Ammon's horn (tissue), 1 donor: ENCODE data around the gene CMIP.
A peak's percentile ranks its signal among the peaks of the same experiment; 100 is the strongest.
"Not testable (repeated sequence)": the region's sequence is repeated elsewhere in the genome, so short reads cannot be mapped to it uniquely, and the experiment has no call there.

ENCODE experiments used
- DNase-seq: peaks from one replicate; pipeline ENCODE4 v3.0.0-alpha.2; 2016; ENCODE audit warnings: low spot score

The CMIP gene

DNA sequence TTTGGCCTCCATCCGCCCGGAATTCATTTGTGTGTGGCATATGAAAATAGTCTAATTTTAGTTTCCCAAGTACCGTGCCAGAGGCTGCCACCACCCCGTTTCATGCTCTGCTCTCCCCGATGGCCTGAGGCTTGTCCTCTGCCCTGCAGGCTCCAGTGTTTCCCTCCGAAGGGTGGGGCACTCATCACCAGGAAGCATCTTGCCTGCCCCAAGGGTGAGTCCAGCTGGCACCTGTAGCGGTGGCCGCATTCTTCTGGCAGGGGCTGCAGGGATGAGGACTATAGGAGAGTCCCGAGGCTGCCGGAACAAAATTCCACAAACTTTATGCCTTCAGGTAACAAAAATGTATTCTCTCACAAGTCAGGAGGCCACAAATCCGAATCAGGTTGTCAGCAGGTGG is 23.1 kb upstream of the CMIP start:
- DNase-seq: no peak

DNA sequence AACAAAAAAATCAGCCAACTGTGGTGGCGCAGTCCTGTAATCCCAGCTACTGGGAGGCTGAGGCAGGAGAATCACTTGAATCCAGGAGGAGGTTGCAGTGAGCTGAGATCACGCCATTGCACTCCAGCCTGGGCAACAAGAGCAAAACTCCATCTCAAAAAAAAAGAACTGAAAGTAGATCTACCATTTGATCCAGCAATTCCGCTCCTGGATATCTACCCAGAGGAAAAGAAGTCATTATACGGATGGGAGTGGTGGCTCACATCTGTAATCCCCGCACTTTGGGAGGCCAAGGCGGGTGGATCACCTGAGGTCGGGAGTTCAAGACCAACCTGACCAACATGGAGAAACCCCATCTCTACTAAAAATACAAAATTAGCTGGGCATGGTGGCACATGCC is 22.5 kb upstream of the CMIP start:
- not testable (repeated sequence) for DNase-seq

DNA sequence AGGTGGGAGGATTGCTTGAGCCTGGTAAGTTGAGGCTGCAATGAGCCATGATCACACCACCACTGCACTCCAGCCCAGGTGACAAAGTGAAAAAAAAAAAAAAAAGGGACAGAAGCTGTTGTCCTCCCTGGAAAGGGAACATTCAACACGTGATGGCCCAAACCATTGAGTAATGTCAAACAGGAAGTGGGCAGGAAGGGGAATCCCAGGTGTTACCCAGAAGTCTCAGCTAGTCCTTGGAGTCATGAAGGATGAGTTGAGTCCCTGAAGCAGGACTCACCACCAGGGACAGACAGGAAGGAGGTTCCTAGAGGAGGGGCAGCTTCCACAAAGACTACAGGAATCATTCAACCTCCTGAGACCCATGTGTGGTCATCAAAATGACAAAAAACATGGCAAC is 19.8 kb upstream of the CMIP start:
- DNase-seq: no peak

DNA sequence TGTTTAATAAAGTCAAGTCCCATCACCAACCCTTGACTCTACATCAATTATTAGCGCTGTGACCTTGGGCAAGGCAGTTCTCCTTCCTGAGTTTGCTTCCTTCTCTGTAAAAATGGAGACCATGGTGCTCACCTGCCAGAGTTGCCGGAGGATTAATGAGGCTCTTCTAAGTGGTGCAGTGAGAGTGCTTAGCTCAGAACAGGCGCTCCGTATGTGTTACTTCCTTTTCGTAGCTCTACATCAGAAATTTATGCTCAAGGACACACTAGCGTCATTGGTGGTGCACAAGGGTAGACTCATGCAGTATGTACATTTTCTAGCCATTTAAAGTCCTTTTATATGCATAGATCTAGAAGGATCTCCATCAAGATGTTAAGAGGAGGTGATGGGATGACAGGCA is 17.4 kb upstream of the CMIP start:
- no peak for DNase-seq

DNA sequence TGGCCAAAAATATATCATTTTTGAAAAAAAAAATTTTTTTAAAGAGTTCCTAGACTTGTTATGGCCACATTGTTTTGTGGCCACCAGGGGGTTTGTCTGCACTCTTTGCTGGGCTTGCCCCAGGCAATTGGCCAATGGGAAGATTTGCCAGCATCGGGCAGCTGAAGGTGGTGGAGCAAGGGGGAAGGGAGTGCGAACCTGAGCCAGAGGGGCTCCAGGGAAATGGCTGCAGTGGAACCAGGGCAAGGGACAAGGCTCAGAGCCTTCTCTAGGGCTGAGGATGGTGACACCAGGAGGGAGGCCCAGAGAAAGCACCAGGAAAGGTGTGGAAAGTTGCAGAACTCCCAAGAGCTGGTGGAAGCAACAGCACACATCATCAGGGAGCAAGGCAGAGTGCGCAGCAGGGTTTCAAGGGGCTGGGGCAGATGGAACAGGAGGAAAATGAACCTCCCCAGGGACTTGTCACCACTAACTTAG is 15.5 kb upstream of the CMIP start:
- DNase-seq: peak; percentile 30

DNA sequence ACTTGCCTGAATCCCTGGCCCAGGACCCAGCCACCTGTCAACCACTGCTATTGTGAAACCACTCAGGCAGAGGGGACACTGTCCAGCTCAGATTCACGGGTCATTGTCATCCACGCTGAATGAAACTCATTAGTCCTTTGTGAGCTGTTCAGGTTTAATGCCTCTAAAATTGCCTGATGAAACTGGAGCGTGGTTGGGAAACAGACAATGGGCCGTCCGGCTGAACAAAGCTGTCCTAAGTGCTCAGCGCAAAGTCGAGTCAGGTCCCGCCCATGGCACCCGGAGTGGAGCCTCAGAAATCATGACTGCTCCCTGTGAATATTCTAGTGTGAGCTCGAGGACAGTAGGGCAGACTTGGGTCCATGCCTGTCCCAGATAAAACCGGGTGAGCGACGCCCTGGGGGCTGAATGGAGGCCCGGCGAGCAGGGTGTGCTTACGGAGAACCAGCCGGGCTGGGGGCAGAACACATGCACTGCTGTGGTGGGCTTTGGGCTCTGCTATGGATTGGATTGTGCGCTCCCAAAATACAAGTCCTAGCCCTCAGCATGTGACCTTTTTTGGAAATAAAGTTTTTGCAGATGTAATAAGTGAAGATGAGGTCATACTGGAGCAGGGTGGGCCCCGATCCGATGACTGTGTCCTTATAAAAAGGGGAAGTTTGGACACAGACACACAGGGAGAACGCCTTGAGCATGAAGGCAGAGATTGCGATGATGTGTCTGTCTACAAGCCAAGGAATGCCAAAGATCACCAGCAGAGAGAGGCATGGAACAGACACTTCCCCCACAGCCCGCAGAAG is 12.9 kb upstream of the CMIP start:
- peak; percentile 49 for DNase-seq

DNA sequence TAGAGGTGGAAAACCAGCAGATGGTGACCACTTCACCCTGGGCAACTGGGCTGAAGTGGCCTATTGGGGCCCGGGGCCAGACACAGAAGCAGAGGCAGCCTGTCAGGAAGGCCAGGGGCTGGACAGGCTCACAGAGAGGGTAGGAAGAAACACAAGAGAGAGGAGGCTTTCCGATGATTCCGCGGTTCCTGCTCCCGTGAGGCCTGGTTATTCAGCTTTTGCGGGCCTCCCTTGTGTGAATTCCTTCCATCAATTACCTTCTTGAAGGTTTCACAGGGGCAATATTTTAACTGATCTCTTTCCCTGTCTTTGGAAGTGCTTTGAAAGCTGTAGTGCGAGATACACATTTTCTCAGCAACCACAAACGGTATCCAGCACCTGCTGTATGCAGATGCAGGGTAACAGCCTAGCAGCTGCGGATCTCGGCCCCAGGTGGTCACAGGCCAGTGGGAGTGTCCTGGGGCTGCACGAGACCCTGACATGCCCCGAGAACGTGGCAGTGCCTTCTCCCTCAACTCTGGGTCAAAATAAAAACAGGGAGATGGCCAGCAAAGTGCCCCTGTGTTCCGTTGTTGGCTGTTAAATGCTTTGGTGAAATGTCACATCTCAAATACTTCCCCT is 11.6 kb upstream of the CMIP start:
- no peak for DNase-seq

DNA sequence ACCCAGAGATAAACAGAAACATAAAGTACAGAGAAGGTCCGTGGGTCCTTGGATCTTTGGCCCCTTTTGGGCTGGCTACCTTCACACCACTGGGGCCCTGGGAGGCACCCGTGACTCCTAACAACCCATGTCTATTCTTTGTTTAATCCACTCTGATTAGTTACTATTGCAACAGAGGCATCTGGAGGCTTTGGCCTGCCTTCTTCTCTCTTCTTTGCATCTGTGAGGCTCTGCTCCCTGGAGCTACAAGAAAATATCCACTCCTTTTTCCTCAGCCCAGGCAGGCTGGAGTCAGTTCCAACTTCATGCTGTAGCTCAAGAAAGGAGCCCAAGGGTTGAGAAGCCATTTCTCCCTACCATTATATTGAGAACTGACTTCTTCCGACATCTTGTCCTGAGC is 9.5 kb upstream of the CMIP start:
- DNase-seq: no peak

DNA sequence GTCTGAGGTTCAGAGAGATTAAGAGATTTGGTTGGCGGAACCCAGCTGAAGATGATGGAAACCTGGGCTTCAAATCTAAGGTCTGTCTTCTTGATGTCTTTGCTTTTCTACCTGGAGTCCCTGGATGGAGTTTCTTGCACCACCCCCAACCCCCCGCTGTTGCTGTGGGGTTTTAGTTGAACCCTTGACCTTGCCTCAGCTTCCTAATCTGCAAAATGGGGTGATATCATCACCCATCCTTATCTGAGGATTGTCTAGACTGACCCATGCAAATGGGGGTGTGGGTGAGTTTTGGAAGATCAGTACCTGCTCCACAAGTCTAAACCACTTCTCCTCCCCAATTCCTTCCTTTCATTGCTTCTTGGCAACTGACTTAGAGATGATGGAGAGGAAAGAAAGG is 9.0 kb upstream of the CMIP start:
- DNase-seq: no peak

DNA sequence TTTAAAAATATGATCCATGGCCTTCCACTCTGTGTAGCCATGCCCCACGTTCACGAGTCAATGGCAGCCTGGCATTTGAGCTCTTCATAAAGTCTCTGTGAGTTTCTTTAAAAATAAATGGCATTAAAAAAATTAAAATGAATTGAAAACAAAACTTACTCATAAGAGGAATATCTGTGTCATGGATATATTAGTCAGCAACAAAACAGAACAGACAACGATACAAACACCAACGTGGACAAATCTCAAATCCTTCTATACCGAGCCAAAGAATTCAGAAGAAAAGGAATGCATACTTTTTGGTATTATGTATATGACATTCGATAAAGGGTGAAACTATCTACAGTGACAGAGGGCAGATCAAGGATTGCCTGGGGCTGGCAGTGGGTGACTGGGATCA is 8.2 kb upstream of the CMIP start:
- no peak for DNase-seq

DNA sequence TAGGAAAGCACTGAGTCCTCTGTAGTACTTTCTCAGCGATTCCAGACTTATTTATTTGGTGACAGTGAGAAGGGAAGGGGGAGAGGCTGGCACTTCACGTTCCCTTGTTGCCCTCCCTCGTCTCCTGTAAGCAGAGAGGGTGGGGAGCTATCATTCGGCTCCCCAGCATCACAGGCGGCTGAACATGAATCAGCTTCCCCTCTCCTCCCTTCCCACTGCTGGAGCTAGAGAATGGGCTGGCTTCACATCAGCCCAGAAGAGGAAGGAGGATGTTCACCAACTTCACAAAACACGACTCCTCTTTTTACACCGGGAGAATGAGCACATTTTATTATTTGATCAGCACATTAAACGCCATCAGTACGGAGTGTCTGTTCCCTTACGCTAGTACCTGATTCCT is 6.7 kb upstream of the CMIP start:
- no peak for DNase-seq

DNA sequence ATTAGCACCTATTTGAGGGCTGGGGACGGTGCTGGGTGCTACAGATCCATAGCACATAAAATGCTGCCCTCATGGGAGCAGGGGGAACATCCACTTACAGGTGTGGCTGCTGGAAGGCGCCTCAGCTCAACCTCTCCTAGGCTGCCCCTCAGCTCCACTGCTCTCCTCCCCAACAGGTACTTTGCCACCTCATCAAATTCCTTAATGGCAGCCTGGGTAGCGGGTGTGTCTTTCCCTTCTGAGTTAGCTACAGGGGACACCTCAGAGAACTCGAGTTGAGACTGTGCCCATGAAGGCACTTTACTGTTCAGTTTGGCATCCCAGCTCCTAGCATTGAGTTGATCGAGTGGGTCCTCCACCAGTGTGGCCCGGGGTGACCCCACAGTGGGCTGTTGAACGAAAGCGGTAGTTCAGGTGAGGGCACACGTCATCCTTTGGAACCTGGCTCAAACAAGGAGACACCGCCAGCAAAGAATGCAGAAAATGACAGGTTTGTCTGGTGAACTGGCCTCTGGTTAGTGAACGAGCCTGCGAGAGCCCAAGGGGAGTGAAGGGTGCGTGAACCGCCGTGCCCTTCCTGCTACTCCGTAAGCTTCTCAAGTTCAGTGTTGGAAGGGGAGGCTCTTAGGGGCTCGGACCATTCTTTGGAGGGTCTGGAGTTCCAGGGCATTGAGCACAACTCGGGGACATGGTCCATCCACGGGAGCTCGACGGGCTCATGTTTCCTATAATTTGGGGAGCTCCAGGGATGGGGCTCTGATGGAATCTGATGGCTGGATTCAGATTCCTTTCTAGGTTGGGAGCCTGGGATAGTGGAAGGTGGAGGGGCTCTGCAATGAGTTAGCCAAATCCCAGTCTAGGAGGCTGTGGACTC is 3.5 kb upstream of the CMIP start:
- no peak for DNase-seq

DNA sequence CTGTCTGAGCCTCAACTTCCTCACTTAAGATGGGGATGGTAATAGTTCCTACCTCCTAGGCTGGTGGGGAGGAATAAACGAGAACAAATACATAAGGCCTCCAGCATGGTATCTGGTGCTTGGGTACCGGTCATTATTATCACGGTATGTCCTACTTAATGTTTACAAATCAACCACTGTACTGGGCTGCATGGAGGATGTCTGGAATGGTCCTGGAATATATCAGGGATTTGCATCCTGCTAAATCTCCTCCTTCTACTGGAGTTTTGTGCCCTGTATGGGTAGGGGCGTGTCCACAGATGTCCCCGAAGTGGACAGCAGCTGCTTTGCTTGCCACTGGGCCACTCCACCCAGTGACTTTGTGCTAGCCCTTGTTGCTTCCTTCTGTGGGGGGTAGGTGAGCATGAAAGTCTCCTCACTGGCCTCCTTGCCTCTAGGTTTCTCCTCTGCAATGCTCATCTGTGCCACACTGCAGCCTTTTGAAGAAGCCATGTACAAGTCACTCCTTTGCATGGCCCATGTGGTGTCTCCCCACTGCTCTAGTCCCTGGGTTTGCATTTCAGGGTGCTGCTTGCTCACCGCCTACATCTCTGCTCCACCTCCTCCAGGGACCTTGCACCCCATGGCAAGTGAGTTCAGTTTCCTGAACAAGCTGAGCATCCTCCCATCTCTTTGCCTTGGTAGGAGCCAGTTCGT is 2.2 kb upstream of the CMIP start:
- DNase-seq: no peak

DNA sequence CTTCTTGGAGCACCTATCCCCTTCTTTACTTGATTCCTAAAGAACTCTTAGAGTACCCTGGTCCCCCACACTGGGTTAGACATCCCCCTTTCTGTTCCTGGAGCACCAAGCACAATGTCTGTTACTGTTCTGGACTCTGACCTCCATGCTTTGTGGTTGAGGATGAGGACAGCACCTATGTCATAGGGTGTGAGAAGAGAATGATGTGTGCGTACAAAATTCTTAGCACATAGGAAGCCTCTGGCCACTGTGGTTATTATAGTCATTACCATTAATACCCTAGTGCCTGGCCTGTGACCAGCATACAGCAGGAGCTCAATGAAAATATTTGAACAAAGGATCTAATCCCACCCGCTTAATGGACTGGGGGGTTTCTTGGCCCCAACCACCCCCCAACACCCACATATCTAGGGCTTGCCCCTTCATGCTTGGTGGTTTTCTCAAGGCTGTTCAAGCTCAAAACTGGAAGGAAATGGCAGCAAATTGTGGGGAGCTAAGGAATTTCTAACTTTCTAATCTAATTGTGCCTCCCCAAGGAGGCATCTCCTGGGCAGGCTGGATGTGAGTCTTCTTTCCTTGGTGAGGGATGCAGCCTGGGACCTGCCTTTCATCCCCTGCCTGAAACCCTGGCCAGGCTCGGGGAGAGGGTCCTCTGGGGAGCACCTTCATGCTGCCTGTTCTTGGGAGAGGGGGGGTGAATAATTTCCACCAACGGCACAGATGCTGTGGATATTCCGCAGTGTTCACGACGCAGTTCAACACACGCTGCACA is 1.5 kb upstream of the CMIP start:
- no peak for DNase-seq

DNA sequence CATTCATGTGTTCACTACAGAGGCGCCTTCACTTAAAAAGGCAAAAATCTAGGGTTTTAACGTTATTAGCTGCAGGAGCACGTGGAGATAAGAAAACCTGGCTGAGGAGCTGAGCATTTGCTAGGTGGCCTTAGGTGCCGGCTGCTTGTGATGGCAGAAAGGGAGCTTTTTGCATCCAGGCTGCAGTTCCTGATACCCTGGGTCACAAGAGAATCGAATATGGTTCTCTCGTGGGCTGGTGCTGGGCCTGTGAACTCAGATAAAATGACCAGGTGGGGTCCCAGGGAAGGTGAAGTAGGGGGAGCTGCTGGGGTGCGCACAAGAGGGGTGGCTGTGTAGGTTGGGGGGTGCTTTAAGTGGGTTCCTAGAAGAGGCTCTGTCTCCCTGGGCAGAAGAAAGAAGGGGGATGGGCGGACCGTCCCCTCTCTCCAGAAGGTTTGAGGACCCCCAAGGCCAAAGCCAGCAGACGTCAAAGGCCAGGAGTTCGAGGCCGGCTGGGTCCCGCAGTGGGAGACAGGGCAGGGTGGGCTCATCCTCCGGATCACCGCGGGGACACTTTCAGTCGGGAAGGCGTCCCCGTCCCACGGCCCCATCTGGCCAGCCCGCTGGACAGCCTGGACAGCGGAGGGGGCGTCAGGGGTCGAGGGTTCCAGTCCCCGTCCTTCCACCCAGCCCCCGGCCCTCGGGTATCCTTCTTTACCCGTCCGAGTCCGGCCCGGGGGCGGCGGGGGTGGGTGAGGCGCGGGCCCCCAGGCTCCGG is 740 bp upstream of the CMIP start:
- no peak for DNase-seq

DNA sequence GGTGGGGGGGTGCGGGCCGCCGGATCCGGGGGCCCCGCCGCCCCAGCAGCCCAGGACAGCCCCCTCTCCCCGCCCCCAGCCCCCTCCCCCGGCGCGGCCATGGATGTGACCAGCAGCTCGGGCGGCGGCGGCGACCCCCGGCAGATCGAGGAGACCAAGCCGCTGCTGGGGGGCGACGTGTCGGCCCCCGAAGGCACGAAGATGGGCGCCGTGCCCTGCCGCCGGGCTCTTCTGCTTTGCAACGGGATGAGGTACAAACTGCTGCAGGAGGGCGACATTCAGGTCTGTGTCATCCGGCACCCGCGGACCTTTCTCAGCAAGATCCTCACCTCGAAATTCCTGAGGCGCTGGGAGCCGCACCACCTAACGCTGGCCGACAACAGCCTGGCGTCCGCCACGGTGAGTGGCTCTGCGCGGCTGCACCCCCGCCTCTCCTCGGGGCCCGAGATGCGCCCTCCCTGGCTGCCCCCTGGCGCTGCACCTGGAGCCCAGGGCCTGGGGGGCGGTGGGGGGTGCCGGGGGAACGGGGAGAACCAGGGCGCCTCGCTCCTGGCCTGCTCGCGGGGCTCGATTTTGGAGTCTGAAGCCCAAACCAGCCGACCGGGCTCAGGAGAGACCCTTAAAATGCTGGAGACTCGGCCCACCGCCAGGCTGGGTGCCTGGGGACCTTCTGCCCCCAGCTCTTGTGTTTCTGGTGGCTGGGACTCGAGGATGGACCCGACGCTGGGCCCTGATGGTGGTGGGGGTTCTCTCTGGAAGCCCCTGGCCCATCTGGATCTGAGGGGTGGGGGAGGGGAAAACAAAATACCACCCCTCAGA is 744 bp downstream of the CMIP start:
- peak; percentile 37 for DNase-seq

DNA sequence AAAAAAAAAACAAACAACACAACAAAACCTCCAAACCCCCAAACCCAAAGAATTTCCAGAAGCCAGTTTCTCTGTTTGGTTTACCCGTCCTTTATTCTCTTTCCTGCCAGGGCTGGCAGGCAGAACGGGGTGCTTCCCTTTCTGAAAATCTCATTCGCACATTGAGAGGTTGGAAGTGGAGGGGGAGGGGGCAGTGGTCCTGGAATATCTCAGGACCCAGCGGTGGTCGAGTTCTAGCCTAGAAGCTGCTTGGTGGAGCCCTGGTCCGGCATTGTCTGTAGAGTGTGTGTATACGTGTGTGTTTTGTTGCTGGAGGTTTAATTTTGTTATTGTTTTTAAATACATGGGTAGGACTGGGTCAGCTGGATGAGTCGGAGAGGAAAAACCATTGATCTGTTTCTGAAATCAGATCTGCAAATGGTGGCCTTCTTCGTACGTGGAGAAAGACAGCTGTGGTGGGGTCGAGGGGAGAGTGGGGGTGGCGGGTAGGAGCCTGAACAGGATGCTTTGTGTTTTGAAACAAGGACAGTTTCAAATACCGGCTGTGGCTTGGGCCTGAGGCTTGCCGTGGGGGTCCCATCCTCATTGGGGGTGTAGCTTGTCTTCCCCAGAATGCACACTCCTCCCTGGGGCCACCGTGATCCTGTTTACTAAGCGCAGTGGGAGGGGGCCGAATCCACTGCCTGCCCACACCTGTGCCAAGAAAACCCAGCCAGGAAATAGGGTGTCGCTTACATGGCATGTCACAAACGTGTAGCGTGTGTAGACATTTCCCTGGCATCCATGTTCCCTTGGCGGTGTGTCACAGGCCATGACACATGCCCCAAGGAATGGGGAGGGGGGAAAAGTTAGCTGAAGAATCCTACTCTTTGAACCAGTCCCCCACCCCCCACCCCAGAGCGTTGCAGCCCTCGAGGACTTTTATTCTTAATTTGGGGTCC is 1.6 kb downstream of the CMIP start:
- DNase-seq: peak; percentile 39

DNA sequence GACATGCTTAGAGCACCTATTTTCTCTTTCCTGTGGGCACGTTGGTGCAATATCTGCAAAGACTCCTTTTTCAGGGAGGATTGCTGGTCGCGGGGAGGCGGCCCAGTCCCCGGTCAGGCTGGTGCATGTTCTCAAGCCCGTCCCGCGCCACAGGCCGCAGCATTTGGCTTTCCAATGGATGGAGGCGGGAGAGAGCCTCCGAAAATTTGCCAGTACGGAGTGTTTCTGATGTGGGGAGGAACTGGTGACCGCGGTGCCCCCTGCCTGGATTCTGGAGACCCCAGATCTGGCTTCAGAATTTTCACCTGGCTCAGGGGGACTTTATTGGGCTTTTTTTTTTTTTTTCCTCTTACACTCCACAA is 2.3 kb downstream of the CMIP start:
- no peak for DNase-seq
